DMS53 treated with DMSO at 0.1 percent for 48 hours (cell line): ENCODE measurements around the gene MIAT.
"Not testable (repeated sequence)": the region's sequence is repeated elsewhere in the genome, so short reads cannot be mapped to it uniquely, and the experiment has no call there.

Experiments
- DNase-seq: peaks from one replicate; lab custom pipeline; 2025; ENCODE audit not compliant: unreplicated experiment; lab: John Stamatoyannopoulos, UW

The MIAT gene

DNA sequence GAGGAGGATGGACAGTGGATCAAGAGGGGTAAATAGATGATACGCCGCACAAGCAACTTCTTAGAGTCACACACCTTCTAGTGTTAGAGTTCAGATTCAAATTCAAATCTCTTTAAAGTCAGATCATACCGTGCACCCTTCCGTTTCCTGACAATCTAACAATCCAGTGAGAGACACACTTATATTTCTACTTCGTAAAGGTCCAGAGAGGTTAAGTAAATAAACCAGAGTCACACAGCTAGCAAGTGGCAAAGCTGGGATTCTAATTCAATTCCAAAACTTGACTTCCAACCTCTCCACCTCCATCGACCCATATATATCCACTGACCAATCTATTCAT lies 34.0 kb downstream of the MIAT start:
- DNase-seq = no peak

DNA sequence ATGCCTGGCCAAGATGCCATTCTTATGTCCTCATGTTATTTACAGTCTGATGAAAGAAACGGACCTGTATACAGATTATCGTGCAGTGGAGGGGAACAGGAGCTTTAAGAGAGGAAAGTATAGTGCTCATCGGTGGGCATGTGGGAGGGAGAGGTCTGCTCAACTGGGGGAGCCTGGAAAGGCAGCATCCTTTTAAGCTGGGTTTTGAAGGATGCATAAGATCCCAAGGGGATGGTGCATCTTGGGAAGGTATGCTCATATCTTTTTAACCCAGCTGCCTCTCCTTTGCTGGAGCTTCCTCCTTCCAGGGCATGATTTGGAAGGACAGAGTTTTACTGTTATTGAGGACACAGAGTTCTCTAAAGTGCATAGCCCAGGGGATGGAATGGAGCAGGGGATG lies 34.8 kb downstream of the MIAT start:
- no peak for DNase-seq

DNA sequence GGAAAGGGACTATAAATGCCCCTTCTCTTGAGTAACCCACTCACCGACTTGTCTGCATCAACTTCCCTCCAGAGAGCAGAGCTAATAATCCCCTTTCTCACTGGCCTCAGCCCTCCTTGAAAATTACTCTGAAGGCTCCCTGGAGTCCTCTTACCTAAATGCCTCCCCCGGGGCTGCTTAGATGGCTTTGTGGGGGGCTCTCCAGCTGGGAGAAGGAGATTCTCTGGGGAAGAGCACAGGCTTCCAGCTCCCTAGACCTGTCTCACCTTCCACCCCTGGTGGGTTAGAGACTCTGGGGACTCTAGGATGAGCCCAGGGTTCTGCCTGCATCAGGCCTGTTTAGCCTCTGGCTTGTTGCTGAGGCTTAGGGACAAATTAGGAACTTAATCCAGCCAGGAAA lies 39.8 kb downstream of the MIAT start:
- no peak for DNase-seq

DNA sequence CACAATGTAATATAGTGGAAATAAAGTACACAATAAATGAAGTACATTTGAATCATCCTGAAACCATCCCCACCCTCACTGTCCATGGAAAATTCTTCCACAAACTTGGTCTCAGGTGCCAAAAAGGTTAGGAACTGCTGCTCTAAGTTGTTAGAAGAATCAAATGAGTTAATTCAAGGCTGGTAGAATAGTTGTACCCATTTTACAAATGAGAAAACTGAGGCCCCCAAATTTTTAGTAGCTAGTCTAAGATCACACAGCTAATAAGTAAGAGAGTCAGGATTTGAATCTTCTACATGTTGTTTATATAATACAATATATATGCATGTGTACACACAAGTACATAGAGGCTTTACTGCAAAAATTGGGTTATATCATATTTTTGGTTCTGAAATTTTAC lies 43.1 kb downstream of the MIAT start:
- no peak for DNase-seq

DNA sequence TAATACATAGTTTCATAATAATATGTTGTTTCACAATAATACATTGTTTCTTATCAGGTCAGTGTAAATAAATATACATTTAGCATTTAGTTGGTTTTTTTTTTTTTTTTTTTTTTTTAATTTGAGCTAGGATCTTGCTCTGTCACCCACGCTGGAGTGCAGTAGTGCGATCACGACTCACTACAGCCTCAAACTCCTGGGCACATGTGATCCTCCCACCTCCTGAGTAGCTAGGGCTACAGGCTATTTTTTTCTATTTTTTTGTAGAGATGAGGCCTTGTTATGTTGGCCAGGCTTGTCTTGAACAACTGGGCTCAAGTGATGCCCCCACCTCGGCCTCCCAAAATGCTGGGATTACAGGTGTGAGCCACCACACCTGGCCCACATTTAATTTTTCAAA lies 43.5 kb downstream of the MIAT start:
- DNase-seq = no peak

DNA sequence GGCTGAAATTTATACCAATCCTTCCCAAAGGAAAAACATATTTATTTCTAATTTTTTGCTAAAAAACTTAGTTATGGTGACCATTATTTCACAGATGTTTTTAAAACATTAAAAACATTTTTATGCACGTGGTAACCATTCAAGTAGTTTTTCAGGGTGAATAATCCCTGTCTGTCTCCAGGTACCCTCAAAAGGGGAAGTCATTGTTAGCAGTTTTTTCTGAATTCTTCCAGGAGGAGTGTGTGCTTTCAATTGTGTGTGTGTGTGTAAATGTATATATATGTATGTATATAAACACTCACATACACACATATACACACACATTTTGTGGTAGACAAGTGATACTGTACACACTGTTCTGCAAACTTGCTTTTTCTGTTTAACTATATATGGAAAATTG lies 43.9 kb downstream of the MIAT start:
- no peak for DNase-seq

DNA sequence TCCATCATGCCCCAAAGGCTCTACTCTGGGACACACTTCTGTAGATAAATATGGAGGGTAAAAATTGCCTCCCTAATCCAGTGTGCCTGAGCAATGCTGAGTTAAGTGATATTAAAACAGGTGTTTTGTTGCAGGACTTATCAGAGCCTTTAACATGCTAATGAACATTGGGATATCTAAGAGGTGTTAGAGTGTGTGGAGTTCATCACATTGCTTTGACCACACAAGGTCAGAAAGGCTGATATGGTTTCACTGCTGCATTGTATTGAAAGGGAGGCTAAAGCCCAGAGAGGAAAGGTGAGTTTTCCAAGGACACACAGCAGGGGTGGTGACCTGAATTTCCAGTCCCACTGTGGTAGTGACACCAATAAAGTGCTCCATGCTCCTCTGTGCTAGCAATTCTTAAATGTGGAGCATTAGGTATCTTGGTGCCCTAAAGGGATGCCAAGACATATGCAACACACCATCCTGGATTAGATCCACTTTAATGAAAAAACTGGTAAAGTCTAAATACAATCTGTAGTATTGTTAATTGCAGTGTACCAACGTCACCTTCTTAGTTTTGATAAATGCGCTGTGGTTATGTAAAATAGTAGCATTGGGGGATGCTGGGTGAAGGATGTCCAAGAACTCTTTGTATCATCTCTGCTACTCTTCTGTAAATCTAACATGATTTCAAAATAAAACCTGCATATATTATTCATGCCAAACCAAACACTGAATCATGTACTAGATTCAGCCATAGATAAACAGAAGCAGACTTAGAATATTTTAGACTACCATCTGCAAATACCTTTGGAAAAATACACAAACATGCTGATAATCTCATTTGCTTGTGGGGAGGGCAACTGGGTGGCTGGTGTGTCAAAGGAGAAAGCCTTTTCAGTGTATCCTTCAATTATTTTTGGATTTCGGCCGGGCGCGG lies 45.8 kb downstream of the MIAT start:
- no peak for DNase-seq

DNA sequence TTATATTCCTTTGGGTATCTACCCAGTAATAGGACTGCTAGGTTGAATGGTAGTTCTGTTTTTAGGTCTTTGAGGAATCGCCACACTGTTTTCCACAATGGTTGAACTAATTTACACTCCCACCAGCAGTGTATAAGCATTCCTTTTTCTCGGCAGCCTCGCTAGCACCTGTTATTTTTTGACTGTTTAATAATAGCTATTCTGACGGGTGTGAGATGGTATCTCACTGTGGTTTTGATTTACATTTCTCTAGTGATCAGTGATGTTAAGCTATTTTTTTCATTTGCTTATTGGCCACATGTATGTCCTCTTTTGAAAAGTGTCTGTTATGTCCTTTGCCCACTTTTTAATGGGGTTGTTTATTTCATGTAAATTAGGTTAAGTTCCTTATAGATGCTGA lies 48.0 kb downstream of the MIAT start:
- not testable (repeated sequence) for DNase-seq

DNA sequence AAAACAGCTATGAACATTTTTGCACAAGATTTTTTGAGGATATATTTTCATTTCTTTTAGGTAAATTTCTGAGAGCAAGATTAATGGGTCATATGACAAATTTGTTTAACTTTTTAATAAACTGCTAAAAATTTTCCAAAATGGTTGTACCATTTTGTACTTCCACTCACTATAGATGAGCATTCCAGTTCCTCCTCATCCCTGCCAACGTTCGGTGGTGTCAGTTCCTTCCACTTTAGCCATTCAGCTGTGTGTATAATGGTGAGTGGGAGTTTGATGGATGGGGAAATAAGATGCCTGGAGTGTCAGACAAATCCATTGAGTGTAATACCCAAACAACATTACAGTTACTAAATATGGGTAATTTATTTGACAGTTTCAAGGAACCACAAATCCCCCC lies 49.7 kb downstream of the MIAT start:
- no peak for DNase-seq

DNA sequence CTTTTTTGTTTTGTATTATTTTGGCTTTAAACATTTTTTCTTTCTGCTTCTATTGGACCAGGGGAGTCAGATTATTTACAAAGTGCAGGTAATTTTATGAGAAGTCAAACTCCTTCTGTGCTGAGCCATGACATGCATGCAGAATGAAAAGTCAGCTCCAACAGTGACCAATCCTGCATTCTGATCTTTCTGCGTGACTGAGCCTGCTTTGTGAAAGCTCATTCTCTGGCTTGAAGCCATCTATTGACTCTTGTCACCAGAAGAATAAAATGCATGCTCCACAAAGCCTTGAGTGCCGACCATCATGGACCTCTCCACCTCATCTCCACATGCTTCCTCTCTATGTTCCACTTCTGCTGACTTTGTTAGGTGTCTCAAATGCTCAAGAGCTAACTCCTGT lies 50.2 kb downstream of the MIAT start:
- DNase-seq = no peak

DNA sequence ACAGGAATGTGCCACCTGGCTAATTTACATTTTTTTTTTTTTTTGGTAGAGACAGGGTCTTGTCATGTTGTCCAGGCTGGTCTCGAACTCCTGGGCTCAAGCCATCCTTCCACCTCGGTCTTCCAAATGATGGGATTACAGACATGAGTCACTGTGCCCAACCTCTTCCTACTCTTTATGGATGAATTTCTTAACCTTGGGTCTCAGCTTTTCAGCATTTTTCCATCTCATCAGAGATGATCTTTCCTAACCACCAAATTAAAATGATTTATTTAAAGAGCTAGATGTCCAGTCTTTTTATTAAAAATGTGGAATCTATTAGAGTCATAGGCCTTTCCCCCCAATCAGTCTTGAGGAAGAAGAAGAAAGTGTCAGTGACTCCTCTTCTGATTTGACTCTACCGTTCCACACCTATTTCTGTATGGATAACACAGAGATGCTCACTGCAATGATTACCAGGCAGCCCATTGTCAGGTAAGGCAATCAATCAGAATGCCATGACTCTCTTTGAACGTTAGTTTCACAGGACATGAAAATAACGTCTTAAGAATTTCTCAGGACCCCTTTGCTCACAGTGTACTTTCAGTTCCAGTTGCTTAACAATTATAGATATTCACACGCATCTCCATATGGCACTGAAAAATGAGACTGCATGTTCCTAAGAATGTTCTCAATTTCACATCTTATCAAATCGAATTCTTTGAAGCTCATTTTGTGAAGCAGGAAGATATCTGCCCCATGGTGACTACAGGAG lies 51.0 kb downstream of the MIAT start:
- DNase-seq = no peak

DNA sequence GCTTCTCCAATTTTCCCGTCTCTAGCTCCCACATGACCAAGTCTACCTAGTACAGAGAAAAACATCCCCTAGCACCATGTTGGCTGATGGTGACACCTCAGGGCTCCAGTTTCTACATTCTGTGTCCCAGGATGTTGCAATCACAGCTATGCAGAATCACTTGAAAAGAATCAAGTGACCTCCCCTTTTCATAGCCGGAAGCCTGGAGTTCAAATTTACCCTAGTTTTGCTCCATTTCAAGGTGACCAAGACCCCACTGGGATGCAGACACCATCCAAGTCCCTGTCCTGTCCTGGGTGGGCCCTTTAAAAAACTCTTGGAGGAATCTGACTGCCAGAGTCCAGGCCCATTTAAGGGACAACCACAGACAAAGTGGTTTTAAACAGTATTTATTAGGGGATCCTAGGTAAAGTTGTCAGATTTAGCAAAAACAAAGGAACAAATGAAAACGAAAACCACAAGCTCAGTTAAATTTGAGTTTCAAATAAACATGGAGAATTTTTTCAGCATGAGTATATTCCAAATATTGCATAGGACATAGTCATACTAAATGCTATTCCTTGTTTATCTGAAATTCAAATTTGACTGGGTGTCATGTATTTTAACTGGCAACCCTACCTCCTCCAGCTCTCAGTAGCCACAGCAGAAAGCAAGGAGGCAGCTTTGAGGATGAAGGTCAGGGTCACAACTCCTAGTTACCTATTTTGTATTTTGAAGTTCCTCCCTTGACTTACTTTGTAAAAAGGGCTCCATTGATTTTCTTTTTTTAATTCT lies 52.4 kb downstream of the MIAT start:
- no peak for DNase-seq

DNA sequence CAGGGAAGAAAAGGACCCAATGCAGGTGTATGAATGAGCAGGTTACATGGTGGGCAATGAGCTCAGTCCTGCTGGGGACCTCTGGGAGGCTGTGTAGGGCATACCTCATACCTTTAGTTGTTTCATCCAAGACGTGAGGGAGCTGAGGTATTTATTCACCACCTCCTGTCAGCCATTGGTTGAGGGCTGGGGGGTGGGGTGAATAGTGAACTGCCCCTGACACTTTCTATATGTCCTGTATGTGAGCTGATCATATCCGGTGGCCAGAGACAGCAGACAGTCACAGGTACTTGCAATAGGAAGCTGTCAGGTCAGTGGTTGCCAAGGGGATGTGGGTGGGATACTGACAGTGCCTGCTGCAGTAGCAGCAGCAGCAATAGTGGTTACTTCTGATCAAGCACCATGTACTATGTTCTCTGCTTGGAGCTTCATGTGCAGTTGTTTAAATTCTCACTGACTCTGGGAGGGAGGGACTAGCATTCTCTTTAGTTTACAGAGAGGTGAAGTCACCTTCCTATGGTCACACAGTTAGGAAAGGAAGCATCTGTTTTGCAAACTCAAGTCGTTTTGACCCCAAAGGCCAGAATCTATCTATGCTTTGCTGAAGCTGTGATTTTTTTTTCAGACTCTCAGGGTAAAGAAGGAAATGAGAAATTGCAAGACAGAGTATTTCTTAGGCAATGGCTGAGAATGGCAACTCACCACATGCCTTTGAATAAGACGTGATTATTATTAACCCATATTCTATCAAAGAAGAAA lies 54.0 kb downstream of the MIAT start:
- no peak for DNase-seq

DNA sequence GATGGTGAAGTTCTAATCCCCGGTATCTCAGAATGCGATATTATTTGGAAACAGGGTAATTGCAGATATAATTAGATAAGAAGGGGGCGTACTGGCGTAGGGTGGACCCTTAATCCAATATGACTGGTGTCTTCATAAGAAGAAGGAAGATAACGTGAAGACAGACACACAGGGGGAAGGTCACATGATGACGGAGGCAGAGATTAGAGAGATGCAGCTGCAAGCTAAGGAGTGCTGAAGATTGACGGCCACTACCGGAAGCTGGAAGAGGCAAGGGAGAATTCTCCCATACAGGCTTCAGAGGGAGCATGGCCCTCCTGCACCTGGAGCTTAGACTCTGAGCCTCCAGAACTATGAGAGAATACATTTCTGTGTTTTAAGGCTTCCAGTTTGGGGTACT lies 54.8 kb downstream of the MIAT start:
- DNase-seq = no peak

DNA sequence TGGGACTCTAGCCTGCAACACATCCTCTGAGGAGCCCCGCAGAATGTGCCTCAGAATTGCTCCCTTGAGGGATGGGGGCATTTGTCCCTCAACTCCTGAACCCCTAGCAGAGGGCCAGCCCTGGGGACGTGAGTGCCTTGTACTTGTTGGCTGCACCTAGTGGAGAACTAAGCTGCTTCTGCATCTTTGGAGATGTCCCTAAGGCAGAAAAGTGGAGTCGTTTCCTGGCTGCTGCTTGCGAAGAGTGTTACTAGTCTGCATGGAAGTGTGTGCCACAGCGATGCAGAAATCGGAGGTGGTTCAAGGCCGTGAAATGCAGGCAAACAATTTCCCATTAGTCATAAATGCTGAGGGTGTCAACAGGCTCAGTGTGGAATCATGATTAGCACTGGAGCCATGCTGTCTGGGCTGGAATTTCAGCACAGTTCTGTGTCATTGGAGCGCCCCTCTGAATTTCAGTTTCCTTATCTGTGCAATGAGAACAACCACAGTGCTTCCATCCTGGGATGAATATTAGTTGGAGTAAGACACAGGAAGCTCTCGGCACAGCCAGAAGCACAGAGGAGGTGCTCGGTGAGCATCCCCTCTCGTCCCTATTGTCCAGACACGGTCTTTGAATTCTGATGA lies 56.5 kb downstream of the MIAT start:
- DNase-seq = no peak

DNA sequence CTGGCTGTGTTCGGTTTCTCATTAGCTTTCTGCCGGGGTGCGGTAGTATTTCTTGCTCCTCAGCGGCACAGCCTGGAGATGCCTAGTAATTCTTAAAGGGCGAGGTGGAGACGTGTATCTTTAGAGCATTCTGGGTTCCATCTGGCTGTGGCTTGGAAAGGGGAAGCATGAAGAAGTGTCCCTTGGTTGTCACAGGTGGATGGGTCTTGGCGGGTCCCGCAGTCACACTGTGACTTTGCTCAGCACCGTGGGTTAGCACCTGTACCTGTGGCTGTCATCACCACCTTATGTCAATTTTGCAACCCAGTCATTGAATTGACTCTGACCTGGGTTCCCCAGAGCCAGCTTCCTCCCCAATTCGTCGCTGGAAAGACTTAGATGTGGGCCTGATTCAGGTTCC lies 57.6 kb downstream of the MIAT start:
- DNase-seq = no peak

DNA sequence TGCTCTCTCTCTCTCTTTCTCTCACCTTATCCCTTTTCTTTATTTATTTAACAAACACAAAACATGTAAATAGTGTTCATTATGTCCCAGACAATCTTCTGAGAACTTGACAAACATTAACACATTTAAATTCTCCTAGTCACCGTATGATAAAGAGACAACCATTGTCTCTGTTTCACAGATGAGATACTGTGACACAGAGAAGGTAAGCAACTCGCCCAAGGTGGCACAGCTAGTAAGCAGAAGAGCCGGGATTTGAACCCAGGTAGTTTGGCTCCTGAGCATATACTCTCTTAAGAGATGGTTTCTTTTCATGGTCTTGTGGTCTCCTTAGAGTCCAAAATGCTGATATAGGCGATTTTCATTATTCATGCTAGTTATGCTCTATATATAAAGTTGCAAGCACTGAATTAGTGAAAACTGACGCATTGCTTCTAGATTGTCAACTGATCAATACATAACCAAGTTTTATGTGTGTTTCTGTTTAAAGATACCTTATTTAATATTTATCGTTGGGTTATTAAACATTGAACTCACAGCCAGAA lies 58.1 kb downstream of the MIAT start:
- no peak for DNase-seq

DNA sequence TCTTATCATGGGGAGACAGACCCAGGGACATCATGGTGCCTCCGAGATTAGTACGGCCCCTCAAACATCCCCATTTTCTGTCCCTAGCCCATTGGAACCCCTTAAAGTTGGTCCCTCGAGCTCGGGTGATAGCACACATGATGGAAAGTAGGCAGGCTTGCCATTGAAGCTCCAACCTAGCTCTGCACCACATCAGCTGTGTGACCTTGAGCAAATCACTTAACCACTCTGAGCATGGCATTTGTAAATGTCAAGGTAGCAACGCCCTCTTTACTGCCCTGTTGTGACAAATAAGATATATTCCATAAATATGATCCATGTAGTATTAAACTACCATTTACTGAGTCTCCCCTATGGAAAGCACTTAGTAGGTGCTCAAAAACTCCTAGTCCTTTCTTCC lies 61.1 kb downstream of the MIAT start:
- DNase-seq = no peak

DNA sequence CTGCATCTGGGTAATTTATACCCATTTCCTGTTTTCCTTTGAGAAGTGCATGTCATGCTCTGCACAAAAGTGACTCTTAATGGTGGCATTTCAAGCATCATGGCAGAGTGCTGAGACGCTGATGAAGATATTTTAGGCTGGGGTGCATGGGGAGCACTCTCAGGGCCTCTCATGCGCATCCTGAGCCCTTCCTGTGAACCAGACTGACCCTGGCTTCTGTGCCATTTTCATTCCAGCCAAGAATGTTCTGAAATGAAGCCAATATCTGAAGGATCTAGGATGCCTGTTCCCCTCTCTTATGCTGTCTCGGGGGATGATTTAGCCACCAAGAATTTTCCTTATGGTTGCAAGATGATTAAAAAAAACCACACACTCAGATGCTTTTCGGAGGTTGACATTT lies 61.5 kb downstream of the MIAT start:
- DNase-seq = no peak

DNA sequence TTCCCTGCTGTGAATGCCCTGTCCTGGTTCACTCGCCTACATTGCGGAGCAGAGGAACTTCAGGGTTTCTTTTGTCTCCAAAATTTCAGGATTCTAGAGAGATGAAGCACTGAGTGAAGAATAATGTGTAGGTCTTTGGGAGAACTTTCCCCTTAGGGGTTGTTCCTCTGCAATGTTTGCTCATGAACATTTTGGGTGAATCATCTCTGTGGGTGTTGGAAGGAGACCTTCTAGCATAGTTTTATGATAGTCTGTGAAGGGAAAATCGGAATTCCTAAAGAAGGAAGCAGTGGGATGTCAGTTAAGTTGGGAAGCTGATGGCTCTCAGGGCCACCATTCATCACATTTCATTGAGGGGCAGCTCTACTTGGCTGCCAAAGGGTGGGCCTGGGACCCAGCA lies 64.8 kb downstream of the MIAT start:
- no peak for DNase-seq
